HG02610 (cell line): Measurements from ENCODE around the gene DVL2.

ENCODE experiments used
- ATAC-seq: cut with Tn5 transposase; IDR thresholded peaks from one replicate; pipeline ENCODE4 v1.9.1; 2021; ENCODE audit warnings: mild to moderate bottlenecking, moderate library complexity; ENCODE audit not compliant: unreplicated experiment

DVL2 gene

DNA sequence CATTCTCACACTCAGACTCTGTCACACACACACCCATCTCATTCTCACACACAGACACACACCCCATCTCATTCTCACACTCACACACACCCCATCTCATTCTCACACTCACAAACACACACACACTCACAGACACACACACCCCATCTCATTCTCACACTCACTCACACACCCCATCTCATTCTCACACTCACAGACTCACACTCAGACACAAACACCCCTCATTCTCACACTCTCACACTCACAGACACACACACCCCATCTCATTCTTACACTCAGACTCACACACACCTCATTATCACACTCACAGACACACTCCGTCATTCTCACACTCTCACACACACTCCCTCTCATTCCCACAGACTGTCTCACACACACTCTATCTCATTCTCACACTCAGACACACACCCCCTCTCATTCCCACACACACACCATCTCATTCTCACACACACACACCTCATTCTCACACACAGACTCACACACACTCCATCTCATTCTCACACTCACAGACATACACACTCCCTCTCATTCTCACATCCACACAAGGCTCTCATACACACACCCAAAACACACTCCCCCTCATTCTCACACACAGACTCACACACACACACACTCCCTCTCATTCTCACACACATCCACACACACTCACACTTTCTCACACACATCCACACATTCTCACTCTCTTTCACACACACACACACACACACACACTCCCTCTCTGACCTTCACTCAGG, 58.0 kb downstream of the DVL2 start:
- no peak for ATAC-seq
